Endothelial cell of umbilical vein (primary cell): Measurements from ENCODE around the gene TMEM174. TPM values are rescaled to one million over a fixed set of nuclear protein-coding genes. Genes with fewer than 3 reads are reported as not detected.

Experiments
- BruUV-seq: library from RNA; stranded (reverse); fragments of 400-500 nt; replicated peaks from 2 replicates; lab custom pipeline; 2021; lab: Mats Ljungman, UMichigan
- CTCF ChIA-PET: fragments of 300-600, 350-600 bp; sonication (Branson Sonifier 250); formaldehyde crosslinking; loops from one replicate; lab custom pipeline; 2021; ENCODE audit warnings: antibody characterized with exemption, inconsistent platforms; lab: Charles Lee
- POLR2A ChIA-PET: fragments of 300-600, 350-600 bp; sonication (Branson Sonifier 250); formaldehyde crosslinking; loops from one replicate; lab custom pipeline; 2021; ENCODE audit warnings: antibody characterized with exemption, inconsistent platforms; lab: Charles Lee
- DNase-seq: peaks from one replicate; pipeline ENCODE4 v3.0.0-alpha.2; 2011; ENCODE audit warnings: low read depth, low spot score
- FAIRE-seq: peaks from 2 replicates; lab custom pipeline; 2011; peaks lifted over from hg19 to GRCh38; lab: Jason Lieb, UNC
- H2AFZ ChIP-seq: 2 replicates; pipeline ENCODE4 v1.6.0; 2012; ENCODE audit warnings: low read depth, low read length, control low read depth, inconsistent platforms
- H3K27ac ChIP-seq: 2 replicates; pipeline ENCODE4 v1.5.1; 2011; ENCODE audit warnings: low read depth, mild to moderate bottlenecking, control low read depth, low read length, moderate library complexity; ENCODE audit not compliant: insufficient read depth
- H3K27me3 ChIP-seq, 2 experiments: 2 replicates each; pipeline versions ENCODE4 v1.6.0 to v1.6.1; 2011; ENCODE audit warnings: low read length in 2 of 2, mixed read lengths in 1 of 2; ENCODE audit not compliant: control insufficient read depth in 2 of 2, insufficient read depth in 2 of 2
- H3K36me3 ChIP-seq, 2 experiments: 2 replicates in 1 of 2; 3 replicates in 1 of 2; pipeline ENCODE4 v1.5.1; 2011; ENCODE audit warnings: low read length in 2 of 2, mild to moderate bottlenecking in 1 of 2, moderate library complexity in 1 of 2; ENCODE audit not compliant: control insufficient read depth in 2 of 2, insufficient read depth in 2 of 2; ENCODE audit errors: extremely low read depth in 1 of 2
- H3K4me1 ChIP-seq: 3 replicates; pipeline ENCODE4 v1.5.1; 2011; ENCODE audit warnings: mild to moderate bottlenecking, low read length; ENCODE audit not compliant: control insufficient read depth, insufficient read depth; ENCODE audit errors: extremely low read depth
- H3K4me2 ChIP-seq: 2 replicates; pipeline ENCODE4 v1.6.1; 2011; ENCODE audit warnings: low read length, control low read depth, mixed read lengths; ENCODE audit not compliant: insufficient read depth
- H3K4me3 ChIP-seq, 3 experiments: fragments of 200-600 bp in 1 of 3; sonication (generic), shearing (Covaris generic) in 1 of 3; replicated peaks in 1 of 3; 2 replicates each; pipeline ENCODE4 v1.5.1; 2011 to 2016; ENCODE audit warnings: control low read depth in 3 of 3, low read length in 3 of 3, mild to moderate bottlenecking in 2 of 3, inconsistent platforms in 1 of 3, low read depth in 1 of 3, moderate library complexity in 1 of 3; ENCODE audit not compliant: insufficient read depth in 1 of 3
- H3K79me2 ChIP-seq: 2 replicates; pipeline ENCODE4 v1.6.0; 2012; ENCODE audit warnings: low read length, inconsistent platforms; ENCODE audit not compliant: control insufficient read depth, insufficient read depth
- H3K9ac ChIP-seq: replicated peaks from 2 replicates; pipeline ENCODE3; 2011; ENCODE audit warnings: low read length, control low read depth; ENCODE audit not compliant: insufficient read depth; ENCODE audit errors: extremely low read depth
- H3K9me1 ChIP-seq: replicated peaks from 3 replicates; pipeline ENCODE4 v1.6.0; 2011; ENCODE audit warnings: mild to moderate bottlenecking, low read length; ENCODE audit not compliant: control insufficient read depth, insufficient read depth; ENCODE audit errors: extremely low read depth
- H3K9me3 ChIP-seq: replicated peaks from 2 replicates; pipeline ENCODE4 v1.5.1; 2012; ENCODE audit warnings: low read length, inconsistent platforms; ENCODE audit not compliant: control insufficient read depth, insufficient read depth
- H4K20me1 ChIP-seq: replicated peaks from 2 replicates; pipeline ENCODE3; 2011; ENCODE audit warnings: mild to moderate bottlenecking, low read length; ENCODE audit not compliant: control insufficient read depth, insufficient read depth; ENCODE audit errors: extremely low read depth
- CTCF ChIP-seq, 2 donors: IDR thresholded peaks; 1 replicate in 1 of 2; 2 replicates in 1 of 2; pipeline ENCODE4 v1.5.1; 2011; ENCODE audit warnings: low read length in 2 of 2, mild to moderate bottlenecking in 2 of 2, moderate library complexity in 2 of 2, control low read depth in 1 of 2, inconsistent platforms in 1 of 2, low read depth in 1 of 2; ENCODE audit not compliant: insufficient read depth in 1 of 2; ENCODE audit errors: extremely low read depth in 1 of 2
- EZH2 ChIP-seq: IDR thresholded peaks from 2 replicates; pipeline ENCODE4 v1.6.1; 2012; ENCODE audit warnings: borderline replicate concordance, low read depth, mild to moderate bottlenecking, moderate library complexity, low read length, inconsistent platforms; ENCODE audit not compliant: severe bottlenecking
- FOS ChIP-seq: IDR thresholded peaks from 2 replicates; pipeline ENCODE4 v1.6.1; 2011; ENCODE audit warnings: mild to moderate bottlenecking, low read length, moderate library complexity, borderline replicate concordance; ENCODE audit not compliant: insufficient read depth
- GATA2 ChIP-seq: IDR thresholded peaks from 2 replicates; pipeline ENCODE4 v1.7.0; 2011; ENCODE audit warnings: low read depth, mild to moderate bottlenecking, moderate library complexity, mixed read lengths, low read length; ENCODE audit not compliant: insufficient read length, insufficient read depth
- JUN ChIP-seq: IDR thresholded peaks from 2 replicates; pipeline ENCODE4 v1.6.1; 2011; ENCODE audit warnings: borderline replicate concordance, low read depth; ENCODE audit not compliant: insufficient read length, insufficient read depth
- MAX ChIP-seq: IDR thresholded peaks from 2 replicates; pipeline ENCODE4 v1.6.1; 2011; ENCODE audit not compliant: insufficient read depth, insufficient read length
- MYC ChIP-seq: IDR thresholded peaks from one replicate; pipeline ENCODE4 v1.6.1; 2011; ENCODE audit warnings: mild to moderate bottlenecking, low read depth, low read length
- POLR2A ChIP-seq: IDR thresholded peaks from 2 replicates; pipeline ENCODE4 v1.6.1; 2012; ENCODE audit warnings: low read depth, mild to moderate bottlenecking, control low read depth, low read length
- POLR2AphosphoS5 ChIP-seq: IDR thresholded peaks from 2 replicates; pipeline ENCODE4 v1.6.1; 2012; ENCODE audit warnings: low read depth, mild to moderate bottlenecking, control low read depth, low read length, moderate library complexity; ENCODE audit not compliant: insufficient read depth
- dilution Hi-C: fragments of 300-500 bp; cut with MboI; formaldehyde crosslinking; loops from one replicate; pipeline ENCODE4 v1.15.0; 2019; ENCODE audit warnings: low sequenced_read_pairs; ENCODE audit not compliant: extremely low pct_ligation_motif_present
- intact Hi-C: fragments of 100-400 bp; cut with micrococcal nuclease; formaldehyde crosslinking; loops from one replicate; pipeline ENCODE4 v1.10.0; 2022
- polyA plus RNA-seq, 4 experiments: library from polyadenylated mRNA; depleted of rRNA in 3 of 4; stranded (reverse) in 3 of 4; unstranded in 1 of 4; fragments of >200 nt; gene quantifications; 2 replicates each; pipeline versions ENCODE4 v1.2.1 to v1.2.3, GENCODE V29; 2011 to 2012; ENCODE audit warnings: missing spikeins in 1 of 4
- total RNA-seq: library from RNA; stranded (reverse); gene quantifications from 2 replicates; pipeline ENCODE4 v1.2.3, GENCODE V29; 2021

TMEM174 gene
- total and polyA plus RNA-seq, 2 donors (not counting 3 experiments of a cell fraction or from before 2014, with no cell fraction given): not detected

DNA sequence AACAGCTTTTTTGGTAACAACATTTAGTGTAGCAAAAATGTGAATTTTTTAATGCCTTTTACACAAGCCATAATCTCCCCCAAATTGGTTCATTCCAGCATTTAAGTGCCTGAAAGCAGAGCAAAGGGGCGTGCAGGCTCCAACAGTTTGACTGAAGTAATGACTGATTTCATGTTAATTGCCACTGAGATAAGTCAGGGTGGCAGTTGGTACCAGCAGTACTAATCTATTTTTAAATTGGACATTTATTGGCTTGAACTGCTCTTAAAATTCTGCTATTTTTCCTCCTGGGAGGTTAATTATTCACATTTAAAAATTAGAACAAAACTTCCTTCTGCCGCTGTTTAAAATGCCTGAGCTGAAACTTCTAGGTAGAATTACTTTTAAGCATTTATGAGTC is 40.2 kb upstream of the TMEM174 start:
- Histone ChIP-seq H3K9me1 (no peaks in the 10 kb centered on the region), H3K9me3 (no peaks in the 10 kb centered on the region), H3K27me3 (peaks cover 0 to 1% of the 10 kb centered on the region in 2 experiments), H3K4me2 (no peak overlapping the region), H3K27ac (no peak overlapping the region), H3K4me3 (no peak overlapping the region), H2AFZ (no peak overlapping the region), H3K9ac (no peak overlapping the region), H3K79me2 (no peaks in the 10 kb centered on the region), H3K4me1 (no peaks in the 10 kb centered on the region), H3K36me3 (no peaks in the 10 kb centered on the region), H4K20me1 (no peaks in the 10 kb centered on the region)
- FAIRE-seq (no peak), DNase-seq (no peak)
- CTCF ChIA-PET: interaction anchor here (0.6 to 3.5 kb wide), 10 partner anchors 8 to 322 kb away, joined by 3 to 24 read pairs (median 4); no protein-coding TSS in a partner anchor
- dilution Hi-C loops: no loop called here
- POLR2A ChIA-PET: no interaction called here
- TF ChIP-seq MYC: no peak
- no peak for TF ChIP-seq POLR2AphosphoS5
- TF ChIP-seq EZH2: no peak
- TF ChIP-seq FOS: no peak
- no peak for TF ChIP-seq GATA2
- no peak for TF ChIP-seq JUN
- no peak for TF ChIP-seq CTCF (IDR thresholded peaks at IDR 0.05; ENCODE audit: extremely low read depth in 1 of 2, insufficient read depth in 1 of 2, low read depth in 1 of 2, low read length in 2 of 2)
- no peak for TF ChIP-seq MAX
- no peak for TF ChIP-seq POLR2A
- no TSS peak for BruUV-seq
- intact Hi-C loops: no loop called here
